Uterus (tissue), 4 donors: Measurements from ENCODE around the gene OIP5. TPM values are rescaled to one million over a fixed set of nuclear protein-coding genes. Genes with fewer than 3 reads are reported as not detected.
"Not testable (repeated sequence)": the region's sequence is repeated elsewhere in the genome, so short reads cannot be mapped to it uniquely, and the experiment has no call there.

Experiments
- DNase-seq, 2 donors: peaks; one replicate each; pipeline ENCODE4 v3.0.0-alpha.2; 2019 to 2020
- H3K27ac ChIP-seq, 2 donors: fragments of 200-600 bp; sonication (generic); 1 replicate in 1 of 2; 2 replicates in 1 of 2; pipeline ENCODE4 v1.5.1; 2016 to 2018
- H3K27me3 ChIP-seq, 2 donors: fragments of 200-600 bp; sonication (generic); one replicate each; pipeline ENCODE4 v1.5.1; 2018 to 2019; ENCODE audit warnings: control low read depth in 1 of 2
- H3K36me3 ChIP-seq, 2 donors: fragments of 200-600 bp; sonication (generic); one replicate each; pipeline ENCODE4 v1.5.1; 2019; ENCODE audit warnings: control low read depth in 1 of 2
- H3K4me1 ChIP-seq, 2 donors: fragments of 200-600 bp; sonication (generic); one replicate each; pipeline ENCODE4 v1.5.1; 2018 to 2019; ENCODE audit warnings: control low read depth in 1 of 2
- H3K4me3 ChIP-seq, 2 donors: fragments of 200-600 bp; sonication (generic); 1 replicate in 1 of 2; 2 replicates in 1 of 2; pipeline ENCODE4 v1.5.1; 2018 to 2019; ENCODE audit warnings: mild to moderate bottlenecking in 1 of 2
- H3K9me3 ChIP-seq, 2 donors: fragments of 200-600 bp; sonication (generic); one replicate each; pipeline ENCODE4 v1.5.1; 2019; ENCODE audit warnings: control low read depth in 1 of 2
- CTCF ChIP-seq, 4 experiments: fragments of 200-600 bp in 2 of 4; fragments of 450-650 bp in 2 of 4; sonication (generic) in 2 of 4; IDR thresholded peaks; one replicate each; pipeline ENCODE4 v1.5.1; 2016 to 2019; ENCODE audit warnings: antibody characterized with exemption in 4 of 4, mild to moderate bottlenecking in 2 of 4, moderate library complexity in 1 of 4
- POLR2A ChIP-seq, 2 donors: fragments of 450-650 bp; IDR thresholded peaks; one replicate each; pipeline ENCODE4 v1.6.1; 2016; ENCODE audit warnings: antibody characterized with exemption in 2 of 2, mild to moderate bottlenecking in 1 of 2, moderate library complexity in 1 of 2
- intact Hi-C: fragments of 100-400 bp; cut with DNase I; formaldehyde crosslinking; loops from one replicate; pipeline ENCODE4 v1.15.1; 2023; ENCODE audit warnings: low total_unique reads
- total RNA-seq, 4 donors: library from RNA; depleted of rRNA in 3 of 4; stranded (reverse); fragments of >200 nt in 3 of 4; gene quantifications; one replicate each; pipeline versions ENCODE4 v1.1.0 to v1.2.4, GENCODE V29; 2014 to 2023
- donor health status: DM: yes; HTN: yes; CAD: no.

OIP5 gene
- total RNA-seq, 4 donors from 2014 or later = 11.0 TPM; not detected in 3

GRCh38 chr15:41263891-41264351 lies 68.5 kb downstream of the OIP5 start:
- intact Hi-C loops = no loop called here
- DNase-seq = no peak
- H3K9me3 ChIP-seq = no peaks in the 10 kb centered on the region
- no peak overlapping the region for H3K27ac ChIP-seq
- no peak for TF ChIP-seq POLR2A (IDR thresholded peaks at IDR 0.05)
- no peak for TF ChIP-seq CTCF (IDR thresholded peaks at IDR 0.05)
- no peaks in the 10 kb centered on the region for H3K36me3 ChIP-seq
- no peaks in the 10 kb centered on the region for H3K27me3 ChIP-seq
- H3K4me3 ChIP-seq = no peak overlapping the region
- H3K4me1 ChIP-seq = no peaks in the 10 kb centered on the region

- no peaks in the 10 kb centered on the region for H3K36me3 ChIP-seq
- H3K4me1 ChIP-seq = no peaks in the 10 kb centered on the region
- H3K27me3 ChIP-seq = no peaks in the 10 kb centered on the region
- intact Hi-C loops = no loop called here
- H3K9me3 ChIP-seq = no peaks in the 10 kb centered on the region
- no peak overlapping the region for H3K4me3 ChIP-seq
- H3K27ac ChIP-seq = no peak overlapping the region
- no peak for DNase-seq
- TF ChIP-seq POLR2A (IDR thresholded peaks at IDR 0.05) (no peak), CTCF (IDR thresholded peaks at IDR 0.05) (no peak)
Observed at GRCh38 chr15:41262571-41262970, 69.8 kb downstream of the OIP5 start.

GRCh38 chr15:41260924-41261323 lies 71.5 kb downstream of the OIP5 start:
- H3K27me3 ChIP-seq, H3K9me3 ChIP-seq, H3K27ac ChIP-seq, DNase-seq, H3K36me3 ChIP-seq, intact Hi-C loops, H3K4me3 ChIP-seq, H3K4me1 ChIP-seq: not testable (repeated sequence)

GRCh38 chr15:41259546-41260189 lies 72.7 kb downstream of the OIP5 start:
- no peak overlapping the region for H3K27ac ChIP-seq
- H3K36me3 ChIP-seq = no peaks in the 10 kb centered on the region
- no peak for TF ChIP-seq CTCF (IDR thresholded peaks at IDR 0.05)
- no peak for TF ChIP-seq POLR2A (IDR thresholded peaks at IDR 0.05)
- H3K4me3 ChIP-seq = no peak overlapping the region
- intact Hi-C loops = no loop called here
- H3K4me1 ChIP-seq = no peaks in the 10 kb centered on the region
- H3K9me3 ChIP-seq = no peaks in the 10 kb centered on the region
- DNase-seq = no peak
- H3K27me3 ChIP-seq = no peaks in the 10 kb centered on the region

Other genes with a start within 250 kb of the OIP5 start
- 10 to 100 TPM; 28.7 to 33.3 (median 30.2) TPM for gene INO80, start 216.3 kb downstream of the OIP5 start, total RNA-seq
- gene EXD1, start 101.8 kb downstream of the OIP5 start, total RNA-seq = not detected
- 100 to 1,000 TPM in 1 of 4 donors, 10 to 100 TPM in 3; 54.7 to 129 (median 65.6) TPM for gene CHP1, start 101.3 kb downstream of the OIP5 start, total RNA-seq
- 100 to 1,000 TPM in 1 of 4 donors, 1 to 10 TPM in 1, not detected in 2; 1.0 to 101 TPM for gene NUSAP1, start 290 bp upstream of the OIP5 start, total RNA-seq
- 10 to 100 TPM in 2 of 4 donors, 1 to 10 TPM in 2; 2.1 to 25.0 (median 11.2) TPM for gene NDUFAF1, start 69.9 kb upstream of the OIP5 start, total RNA-seq
- gene RTF1, start 84.5 kb upstream of the OIP5 start, total RNA-seq = 10 to 100 TPM in 3 of 4 donors, 1 to 10 TPM in 1; 7.4 to 39.6 (median 24.2) TPM
- 1 to 10 TPM in 1 of 4 donors, under 1 TPM in 1, not detected in 2; 0.41 to 1.3 TPM for gene ITPKA, start 161.3 kb upstream of the OIP5 start, total RNA-seq
- gene LTK, start 181.2 kb upstream of the OIP5 start, total RNA-seq = under 1 TPM in 2 of 4 donors, not detected in 2; 0.24 to 0.55 TPM
- gene RPAP1, start 211.7 kb upstream of the OIP5 start, total RNA-seq = 10 to 100 TPM in 3 of 4 donors, 1 to 10 TPM in 1; 3.8 to 42.5 (median 25.8) TPM
- gene TYRO3, start 226.6 kb upstream of the OIP5 start, total RNA-seq = 10 to 100 TPM in 3 of 4 donors, 1 to 10 TPM in 1; 6.5 to 34.8 (median 24.3) TPM